ENCODE data around the gene MFRP.

Gene MFRP

GRCh38 chr11:119298726-119299125, 47.8 kb downstream of the MFRP start:
- H3K27ac ChIP-seq (ENCODE audit: low read depth, low read length), result no peak overlapping the region
- peaks cover 89% of the 10 kb centered on the region for H3K36me3 ChIP-seq (ENCODE audit: insufficient read depth, low read length)
- no peaks in the 10 kb centered on the region for H3K27me3 ChIP-seq (ENCODE audit: insufficient read depth, low read length)
- no peaks in the 10 kb centered on the region for H3K9me3 ChIP-seq (ENCODE audit: insufficient read depth, low read depth, low read length)
- H3K9ac ChIP-seq (ENCODE audit: low read depth, low read length), result no peak overlapping the region
- no peak overlapping the region for H3K4me3 ChIP-seq (ENCODE audit: low read length)
- WGBS, result 89% methylated on average over 2 of the region's 2 CpGs
- no peaks in the 10 kb centered on the region for H3K4me1 ChIP-seq (ENCODE audit: insufficient read depth, low read length)

GRCh38 chr11:119297938-119298337, 48.6 kb downstream of the MFRP start:
- Histone ChIP-seq H3K36me3 (ENCODE audit: insufficient read depth, low read length) (peaks cover 84% of the 10 kb centered on the region), H3K4me1 (ENCODE audit: insufficient read depth, low read length) (no peaks in the 10 kb centered on the region), H3K9ac (ENCODE audit: low read depth, low read length) (no peak overlapping the region), H3K27me3 (ENCODE audit: insufficient read depth, low read length) (no peaks in the 10 kb centered on the region), H3K9me3 (ENCODE audit: insufficient read depth, low read depth, low read length) (no peaks in the 10 kb centered on the region), H3K4me3 (ENCODE audit: low read length) (no peak overlapping the region), H3K27ac (ENCODE audit: low read depth, low read length) (no peak overlapping the region)
- WGBS, result 94% methylated on average over 3 of the region's 3 CpGs

- H3K36me3 ChIP-seq (ENCODE audit: insufficient read depth, low read length), result peaks cover 70% of the 10 kb centered on the region
- H3K4me3 ChIP-seq (ENCODE audit: low read length), result no peak overlapping the region
- no peaks in the 10 kb centered on the region for H3K4me1 ChIP-seq (ENCODE audit: insufficient read depth, low read length)
- H3K27ac ChIP-seq (ENCODE audit: low read depth, low read length), result no peak overlapping the region
- no peak overlapping the region for H3K9ac ChIP-seq (ENCODE audit: low read depth, low read length)
- H3K9me3 ChIP-seq (ENCODE audit: insufficient read depth, low read depth, low read length), result peaks cover 4% of the 10 kb centered on the region; the same call in 1 of the 2 replicates
- H3K27me3 ChIP-seq (ENCODE audit: insufficient read depth, low read length), result no peaks in the 10 kb centered on the region
- WGBS, result 85% methylated on average over 3 of the region's 3 CpGs
These were observed 51.3 kb downstream of the MFRP start for GRCh38 chr11:119295178-119295577.

GRCh38 chr11:119293461-119293860, 53.0 kb downstream of the MFRP start:
- WGBS, result 94% methylated on average over 3 of the region's 3 CpGs
- no peaks in the 10 kb centered on the region for H3K4me1 ChIP-seq (ENCODE audit: insufficient read depth, low read length)
- H3K27ac ChIP-seq (ENCODE audit: low read depth, low read length), result no peak overlapping the region
- peaks cover 4% of the 10 kb centered on the region; the same call in 1 of the 2 replicates for H3K9me3 ChIP-seq (ENCODE audit: insufficient read depth, low read depth, low read length)
- peaks cover 66% of the 10 kb centered on the region for H3K36me3 ChIP-seq (ENCODE audit: insufficient read depth, low read length)
- no peak overlapping the region for H3K4me3 ChIP-seq (ENCODE audit: low read length)
- no peaks in the 10 kb centered on the region for H3K27me3 ChIP-seq (ENCODE audit: insufficient read depth, low read length)
- no peak overlapping the region for H3K9ac ChIP-seq (ENCODE audit: low read depth, low read length)

- Histone ChIP-seq H3K27ac (ENCODE audit: low read depth, low read length) (no peak overlapping the region), H3K9me3 (ENCODE audit: insufficient read depth, low read depth, low read length) (peaks cover 4% of the 10 kb centered on the region; the same call in 1 of the 2 replicates), H3K4me3 (ENCODE audit: low read length) (no peak overlapping the region), H3K4me1 (ENCODE audit: insufficient read depth, low read length) (no peaks in the 10 kb centered on the region), H3K36me3 (ENCODE audit: insufficient read depth, low read length) (peaks cover 66% of the 10 kb centered on the region), H3K9ac (ENCODE audit: low read depth, low read length) (no peak overlapping the region), H3K27me3 (ENCODE audit: insufficient read depth, low read length) (no peaks in the 10 kb centered on the region)
- WGBS, result 96% methylated on average over 10 of the region's 10 CpGs
These were observed 55.5 kb downstream of the MFRP start for GRCh38 chr11:119290894-119291497.
